Peyer's patch (tissue), 4 donors: ENCODE measurements around the gene PFKP.

Experiments
- POLR2A ChIP-seq, 2 donors: fragments of 450-650 bp; IDR thresholded peaks; one replicate each; pipeline ENCODE4 v1.5.1; 2017; ENCODE audit warnings: antibody characterized with exemption in 2 of 2, mild to moderate bottlenecking in 2 of 2, moderate library complexity in 2 of 2
- TF ChIP-seq, protein P1 (sequence below), 6 experiments: fragments of 450-650 bp in 4 of 6; fragments of 200-600 bp in 2 of 6; sonication (generic) in 1 of 6; IDR thresholded peaks; one replicate each; pipeline ENCODE4 v1.5.1; 2017 to 2019; ENCODE audit warnings: antibody characterized with exemption in 6 of 6, mild to moderate bottlenecking in 3 of 6, moderate library complexity in 1 of 6

DNA sequence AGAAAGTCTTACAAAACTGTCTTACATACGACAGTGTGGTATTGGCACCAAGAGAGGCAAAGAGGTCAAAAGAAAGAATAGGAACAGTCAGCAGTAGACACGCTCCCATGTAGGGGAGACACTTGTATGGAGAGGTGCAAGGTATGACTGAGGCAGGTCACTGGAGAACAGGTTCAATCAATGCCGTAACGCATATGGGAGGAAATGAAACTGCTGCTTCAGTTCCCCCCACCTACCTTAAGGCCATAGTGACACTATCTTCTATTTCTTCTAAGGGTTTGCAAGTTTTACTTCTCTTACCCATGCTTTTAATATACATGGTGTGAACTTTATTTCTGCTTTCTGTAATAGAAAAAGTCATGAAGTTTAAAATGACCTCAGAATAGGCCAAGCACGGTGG, 110.7 kb downstream of the PFKP start:
- TF ChIP-seq, protein P1, sequence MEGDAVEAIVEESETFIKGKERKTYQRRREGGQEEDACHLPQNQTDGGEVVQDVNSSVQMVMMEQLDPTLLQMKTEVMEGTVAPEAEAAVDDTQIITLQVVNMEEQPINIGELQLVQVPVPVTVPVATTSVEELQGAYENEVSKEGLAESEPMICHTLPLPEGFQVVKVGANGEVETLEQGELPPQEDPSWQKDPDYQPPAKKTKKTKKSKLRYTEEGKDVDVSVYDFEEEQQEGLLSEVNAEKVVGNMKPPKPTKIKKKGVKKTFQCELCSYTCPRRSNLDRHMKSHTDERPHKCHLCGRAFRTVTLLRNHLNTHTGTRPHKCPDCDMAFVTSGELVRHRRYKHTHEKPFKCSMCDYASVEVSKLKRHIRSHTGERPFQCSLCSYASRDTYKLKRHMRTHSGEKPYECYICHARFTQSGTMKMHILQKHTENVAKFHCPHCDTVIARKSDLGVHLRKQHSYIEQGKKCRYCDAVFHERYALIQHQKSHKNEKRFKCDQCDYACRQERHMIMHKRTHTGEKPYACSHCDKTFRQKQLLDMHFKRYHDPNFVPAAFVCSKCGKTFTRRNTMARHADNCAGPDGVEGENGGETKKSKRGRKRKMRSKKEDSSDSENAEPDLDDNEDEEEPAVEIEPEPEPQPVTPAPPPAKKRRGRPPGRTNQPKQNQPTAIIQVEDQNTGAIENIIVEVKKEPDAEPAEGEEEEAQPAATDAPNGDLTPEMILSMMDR (IDR thresholded peaks at IDR 0.05) = no peak
- TF ChIP-seq POLR2A (IDR thresholded peaks at IDR 0.05) = no peak
